Body of pancreas (tissue), 4 donors: Measurements from ENCODE around the gene NRIP2. TPM values are rescaled to one million over a fixed set of nuclear protein-coding genes. Genes with fewer than 3 reads are reported as not detected.

Experiments used
- ATAC-seq: fragments of 150-250 bp; one replicate; pipeline ENCODE4 v1.9.1; 2016
- DNase-seq, 4 donors: peaks; one replicate each; pipeline ENCODE4 v3.0.0-alpha.2; 2019
- H3K27ac ChIP-seq, 4 donors: fragments of 200-600 bp; sonication (generic); 1 replicate in 3 of 4; 2 replicates in 1 of 4; pipeline versions ENCODE4 v1.5.1 to v1.6.1; 2016 to 2019; ENCODE audit warnings: mild to moderate bottlenecking in 1 of 4, mixed read lengths in 1 of 4, moderate library complexity in 1 of 4
- H3K27me3 ChIP-seq, 2 donors: fragments of 200-600 bp; sonication (generic); one replicate each; pipeline ENCODE4 v1.6.0; 2016; ENCODE audit warnings: mild to moderate bottlenecking in 1 of 2
- H3K36me3 ChIP-seq, 2 donors: fragments of 200-600 bp; sonication (generic); replicated peaks in 1 of 2; 2 replicates each; pipeline ENCODE4 v1.5.1; 2016; ENCODE audit warnings: low read depth in 2 of 2; ENCODE audit not compliant: insufficient read depth in 1 of 2
- H3K4me1 ChIP-seq: fragments of 200-600 bp; sonication (generic); one replicate; pipeline ENCODE4 v1.6.0; 2016
- H3K4me3 ChIP-seq, 2 donors: fragments of 200-600 bp; sonication (generic); 1 replicate in 1 of 2; 2 replicates in 1 of 2; pipeline ENCODE4 v1.5.1; 2016 to 2019
- H3K9me3 ChIP-seq, 3 donors: fragments of 200-600 bp; sonication (generic); 1 replicate in 2 of 3; 2 replicates in 1 of 3; pipeline ENCODE4 v1.5.1; 2016
- POLR2A ChIP-seq, 3 donors: fragments of 450-650 bp; IDR thresholded peaks; one replicate each; pipeline ENCODE4 v1.6.1; 2016; ENCODE audit warnings: antibody characterized with exemption in 3 of 3, mild to moderate bottlenecking in 2 of 3
- WGBS, 2 donors: methylation state at CpG; one replicate each; pipeline ENCODE4 v1.1.5; 2017; 5-methylcytosine and 5-hydroxymethylcytosine counted together
- intact Hi-C: fragments of 100-400 bp; cut with DNase I; formaldehyde crosslinking; loops from one replicate; pipeline ENCODE4 v1.15.1; 2023
- total RNA-seq, 2 donors: library from RNA; depleted of rRNA; stranded (reverse); fragments of >200 nt; gene quantifications; one replicate each; pipeline ENCODE4 v1.1.0, GENCODE V29; 2016
- TF ChIP-seq, protein P1 (sequence below), 7 experiments: fragments of 450-650 bp in 4 of 7; fragments of 200-600 bp in 3 of 7; sonication (generic) in 3 of 7; IDR thresholded peaks; one replicate each; pipeline ENCODE4 v1.5.1; 2016 to 2019; ENCODE audit warnings: antibody characterized with exemption in 7 of 7

NRIP2 gene
- total RNA-seq, 2 donors from 2014 or later: 0.26 to 0.33 TPM

- TF ChIP-seq, protein P1, sequence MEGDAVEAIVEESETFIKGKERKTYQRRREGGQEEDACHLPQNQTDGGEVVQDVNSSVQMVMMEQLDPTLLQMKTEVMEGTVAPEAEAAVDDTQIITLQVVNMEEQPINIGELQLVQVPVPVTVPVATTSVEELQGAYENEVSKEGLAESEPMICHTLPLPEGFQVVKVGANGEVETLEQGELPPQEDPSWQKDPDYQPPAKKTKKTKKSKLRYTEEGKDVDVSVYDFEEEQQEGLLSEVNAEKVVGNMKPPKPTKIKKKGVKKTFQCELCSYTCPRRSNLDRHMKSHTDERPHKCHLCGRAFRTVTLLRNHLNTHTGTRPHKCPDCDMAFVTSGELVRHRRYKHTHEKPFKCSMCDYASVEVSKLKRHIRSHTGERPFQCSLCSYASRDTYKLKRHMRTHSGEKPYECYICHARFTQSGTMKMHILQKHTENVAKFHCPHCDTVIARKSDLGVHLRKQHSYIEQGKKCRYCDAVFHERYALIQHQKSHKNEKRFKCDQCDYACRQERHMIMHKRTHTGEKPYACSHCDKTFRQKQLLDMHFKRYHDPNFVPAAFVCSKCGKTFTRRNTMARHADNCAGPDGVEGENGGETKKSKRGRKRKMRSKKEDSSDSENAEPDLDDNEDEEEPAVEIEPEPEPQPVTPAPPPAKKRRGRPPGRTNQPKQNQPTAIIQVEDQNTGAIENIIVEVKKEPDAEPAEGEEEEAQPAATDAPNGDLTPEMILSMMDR (IDR thresholded peaks at IDR 0.05): no peak
- TF ChIP-seq POLR2A (IDR thresholded peaks at IDR 0.05): no peak
These were observed 23.0 kb downstream of the NRIP2 start for GRCh38 chr12:2811801-2812200.

GRCh38 chr12:2806700-2807099, 28.1 kb downstream of the NRIP2 start:
- Histone ChIP-seq H3K9me3 (no peaks in the 10 kb centered on the region), H3K27me3 (no peaks in the 10 kb centered on the region), H3K4me1 (peaks cover 2% of the 10 kb centered on the region), H3K27ac (no peak overlapping the region), H3K36me3 (peaks cover 4 to 9% of the 10 kb centered on the region in 2 donors), H3K4me3 (no peak overlapping the region)
- no peak for TF ChIP-seq POLR2A (IDR thresholded peaks at IDR 0.05)
- TF ChIP-seq, protein P1 (IDR thresholded peaks at IDR 0.05): no peak
- intact Hi-C loops: no loop called here
- DNase-seq: no peak
- ATAC-seq: no peak
- 85 to 88% methylated on average over 6 of the region's 6 CpGs for WGBS, 2 donors

More at GRCh38 chr12:2811801-2812200, 23.0 kb downstream of the NRIP2 start:
- WGBS, 2 donors: 39 to 54% methylated on average over 5 of the region's 5 CpGs
- Histone ChIP-seq H3K4me3 (peak overlapping the region in 1 of 2 donors; percentile 69), H3K27me3 (no peaks in the 10 kb centered on the region), H3K36me3 (no peaks in the 10 kb centered on the region), H3K4me1 (peaks cover 19% of the 10 kb centered on the region), H3K27ac (peak overlapping the region in 3 of 4 donors; percentile 92 to 99 (median 95)), H3K9me3 (no peaks in the 10 kb centered on the region)
- DNase-seq (no peak), ATAC-seq (no peak)
- intact Hi-C loops: no loop called here

DNA sequence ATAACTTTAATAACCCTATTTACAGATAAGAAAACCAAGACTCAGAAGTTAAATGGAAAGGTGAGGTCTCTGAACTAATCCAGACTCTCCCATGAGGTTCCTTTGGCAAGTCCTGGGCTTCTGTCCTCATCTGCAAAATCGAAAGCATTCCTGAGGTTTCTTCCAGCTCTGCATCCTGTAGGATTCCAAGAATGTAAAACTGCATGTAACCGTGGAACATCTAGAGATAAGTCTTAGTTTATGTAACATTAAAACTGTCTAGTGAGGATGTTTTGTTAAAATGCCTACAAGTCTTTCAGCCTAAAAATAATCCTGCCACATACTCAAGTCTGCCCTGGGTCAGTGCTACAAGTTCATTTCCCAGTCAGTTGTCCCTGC, 29.7 kb downstream of the NRIP2 start:
- WGBS, 2 donors: 56 to 69% methylated on average over 2 of the region's 2 CpGs
- TF ChIP-seq, protein P1 (IDR thresholded peaks at IDR 0.05): no peak
- no peak for TF ChIP-seq POLR2A (IDR thresholded peaks at IDR 0.05)
- no peak for ATAC-seq
- intact Hi-C loops: no loop called here
- Histone ChIP-seq H3K27ac (no peak overlapping the region), H3K36me3 (peaks cover 10 to 17% of the 10 kb centered on the region in 2 donors), H3K27me3 (no peaks in the 10 kb centered on the region), H3K4me3 (no peak overlapping the region), H3K4me1 (peaks cover 3% of the 10 kb centered on the region), H3K9me3 (no peaks in the 10 kb centered on the region)
- DNase-seq: no peak

- DNase-seq (peak; percentile 27 to 46 (median 36)), ATAC-seq (peak; percentile 24)
- no peaks in the 10 kb centered on the region for H3K27me3 ChIP-seq
- H3K4me1 ChIP-seq: peaks cover 3% of the 10 kb centered on the region
- intact Hi-C loops: no loop called here
- peak overlapping the region in 1 of 4 donors; percentile 7 for H3K27ac ChIP-seq
- TF ChIP-seq POLR2A (IDR thresholded peaks at IDR 0.05): no peak
- TF ChIP-seq, protein P1 (IDR thresholded peaks at IDR 0.05): no peak
- no peaks in the 10 kb centered on the region for H3K9me3 ChIP-seq
- no peak overlapping the region for H3K4me3 ChIP-seq
- WGBS, 2 donors: 53 to 63% methylated on average over 5 of the region's 5 CpGs
- H3K36me3 ChIP-seq: peaks cover 13 to 23% of the 10 kb centered on the region in 2 donors
These were observed 30.3 kb downstream of the NRIP2 start for GRCh38 chr12:2804393-2805142.
